Endodermal cell (in vitro differentiated cells): ENCODE data around the gene NUDCD3. TPM values are rescaled to one million over a fixed set of nuclear protein-coding genes. Genes with fewer than 3 reads are reported as not detected.

Experiments
- DNase-seq: peaks from one replicate; pipeline ENCODE4 v3.0.0-alpha.2; 2017
- H3K27ac ChIP-seq: 2 replicates; pipeline ENCODE4 v1.5.1; 2013; ENCODE audit warnings: mild to moderate bottlenecking, low read depth, low read length, moderate library complexity
- H3K27me3 ChIP-seq: 2 replicates; pipeline ENCODE4 v1.6.1; 2013; ENCODE audit warnings: mild to moderate bottlenecking, low read length, moderate library complexity; ENCODE audit not compliant: insufficient read depth, control insufficient read depth, poor library complexity, severe bottlenecking
- H3K36me3 ChIP-seq: 2 replicates; pipeline ENCODE4 v1.7.0; 2013; ENCODE audit warnings: mild to moderate bottlenecking, low read length, moderate library complexity; ENCODE audit not compliant: control insufficient read depth, insufficient read depth
- H3K4me1 ChIP-seq: one replicate; pipeline ENCODE4 v1.7.0; 2013; ENCODE audit warnings: low read length; ENCODE audit not compliant: control insufficient read depth, insufficient read depth
- H3K4me3 ChIP-seq: 2 replicates; pipeline ENCODE4 v1.5.1; 2013; ENCODE audit warnings: mild to moderate bottlenecking, low read length, moderate library complexity
- H3K9ac ChIP-seq: 2 replicates; pipeline ENCODE4 v1.6.1; 2013; ENCODE audit warnings: mild to moderate bottlenecking, low read length, moderate library complexity; ENCODE audit not compliant: poor library complexity, severe bottlenecking; ENCODE audit errors: extremely low read depth
- H3K9me3 ChIP-seq: 2 replicates; pipeline ENCODE4 v1.6.1; 2013; ENCODE audit warnings: mild to moderate bottlenecking, low read length, moderate library complexity; ENCODE audit not compliant: control insufficient read depth
- H3K27ac Mint-ChIP-seq: 2 replicates; pipeline ENCODE4 v1.8.0; 2020; ENCODE audit warnings: mixed read lengths
- H3K27me3 Mint-ChIP-seq: 2 replicates; pipeline ENCODE4 v1.8.0; 2021; ENCODE audit warnings: mild to moderate bottlenecking, mixed read lengths; ENCODE audit not compliant: insufficient read depth
- H3K36me3 Mint-ChIP-seq: 2 replicates; pipeline ENCODE4 v1.8.0; 2020; ENCODE audit warnings: low read depth, mixed read lengths
- H3K4me1 Mint-ChIP-seq: 2 replicates; pipeline ENCODE4 v1.8.0; 2020; ENCODE audit warnings: mixed read lengths
- H3K4me3 Mint-ChIP-seq: 2 replicates; pipeline ENCODE4 v1.8.0; 2020; ENCODE audit warnings: mild to moderate bottlenecking, moderate library complexity, mixed read lengths
- H3K9me3 Mint-ChIP-seq: 2 replicates; pipeline ENCODE4 v1.8.0; 2020; ENCODE audit warnings: mild to moderate bottlenecking, mixed read lengths
- CTCF ChIP-seq: fragments of 200-600 bp; sonication (generic); conservative IDR thresholded peaks from 2 replicates; pipeline ENCODE4 v1.5.0; 2021; ENCODE audit warnings: antibody characterized with exemption, mild to moderate bottlenecking
- WGBS, 2 experiments: methylation state at CpG; one replicate each; pipeline versions ENCODE4 v1.1.5 to v1.1.7; 2013; ENCODE audit warnings: missing lambda C conversion rate in 2 of 2, mixed read lengths in 1 of 2; ENCODE audit not compliant: insufficient coverage in 1 of 2, insufficient read length in 1 of 2; 5-methylcytosine and 5-hydroxymethylcytosine counted together
- total RNA-seq, 2 donors: library from RNA; stranded (reverse); fragmentation: NEBNext Ultra II Directional in 1 of 2; extraction: Animal tissue kit (Norgen Biotek cat#: 25700) in 1 of 2; gene quantifications; 2 replicates in 1 of 2; 3 replicates in 1 of 2; pipeline ENCODE4 v1.2.1, GENCODE V29; 2021

Gene NUDCD3
- total RNA-seq, 2 donors from 2014 or later, result 80.8 to 116 TPM

GRCh38 chr7:44336491-44336890 lies 154.0 kb downstream of the NUDCD3 start:
- Histone ChIP-seq H3K27me3 (peaks cover 10% of the 10 kb centered on the region), H3K27ac (no peak overlapping the region), H3K9me3 (no peaks in the 10 kb centered on the region), H3K36me3 (no peaks in the 10 kb centered on the region), H3K4me3 (no peak overlapping the region), H3K9ac (no peak overlapping the region), H3K4me1 (no peaks in the 10 kb centered on the region)
- no peaks in the 10 kb centered on the region for H3K9me3 Mint-ChIP-seq
- peaks cover 5% of the 10 kb centered on the region for H3K27me3 Mint-ChIP-seq
- no peak for TF ChIP-seq CTCF
- DNase-seq, result no peak
- H3K27ac Mint-ChIP-seq, result no peak overlapping the region
- no peaks in the 10 kb centered on the region for H3K36me3 Mint-ChIP-seq
- WGBS, 2 experiments, result 92 to 93% methylated on average over 9 to 11 of the region's 11 CpGs
- no peaks in the 10 kb centered on the region for H3K4me1 Mint-ChIP-seq
- no peak overlapping the region for H3K4me3 Mint-ChIP-seq

DNA sequence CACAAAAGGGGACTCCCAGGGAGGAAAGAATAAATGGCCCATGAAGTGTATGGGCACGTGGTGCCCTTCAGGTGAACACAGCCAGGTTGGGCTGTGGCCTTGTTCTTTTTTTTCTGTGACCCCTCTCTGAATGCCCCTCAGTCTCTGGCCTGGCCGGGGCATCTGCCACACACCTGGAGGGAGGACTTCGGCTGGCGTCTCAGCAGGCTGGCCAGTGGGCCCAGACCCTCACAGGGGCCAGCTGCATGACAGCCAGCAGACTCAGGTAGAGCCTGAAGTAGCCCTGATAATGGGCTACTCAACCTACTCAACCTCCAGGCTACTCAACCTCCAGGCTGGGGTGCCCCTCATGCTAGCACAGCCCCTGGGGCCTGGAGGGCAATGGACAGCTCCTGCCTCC lies 155.3 kb downstream of the NUDCD3 start:
- peaks cover 7% of the 10 kb centered on the region for H3K27me3 Mint-ChIP-seq

DNA sequence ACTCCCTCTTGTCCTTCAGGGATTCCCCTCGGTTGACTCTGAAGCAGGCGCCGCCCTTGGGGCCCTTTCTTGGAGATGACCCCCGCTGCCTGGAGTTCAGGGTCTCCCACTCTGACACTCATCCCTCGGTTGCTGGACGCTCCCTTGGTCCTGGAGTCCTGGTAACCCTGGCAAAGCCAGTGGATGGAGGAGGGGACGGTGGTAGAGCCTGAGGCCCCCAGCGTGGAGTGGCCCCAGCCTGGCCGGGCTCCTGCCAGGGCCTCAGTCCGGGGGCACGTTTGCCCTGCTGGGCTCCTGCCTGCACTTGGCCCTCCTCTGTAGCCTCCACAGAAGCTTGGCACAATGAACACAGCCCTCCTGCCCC lies 155.7 kb downstream of the NUDCD3 start:
- peaks cover 10% of the 10 kb centered on the region for H3K27me3 ChIP-seq
- no peaks in the 10 kb centered on the region for H3K9me3 Mint-ChIP-seq
- WGBS, 2 experiments, result 87 to 90% methylated on average over 5 to 11 of the region's 11 CpGs

More for the DNA sequence above, 155.3 kb downstream of the NUDCD3 start:
- Histone ChIP-seq H3K4me3 (no peak overlapping the region), H3K4me1 (no peaks in the 10 kb centered on the region), H3K9me3 (no peaks in the 10 kb centered on the region), H3K27me3 (peaks cover 10% of the 10 kb centered on the region), H3K27ac (no peak overlapping the region), H3K9ac (no peak overlapping the region), H3K36me3 (no peaks in the 10 kb centered on the region)
- H3K27ac Mint-ChIP-seq, result no peak overlapping the region
- WGBS, 2 experiments, result 85 to 100% methylated on average over 1 to 4 of the region's 4 CpGs
- no peak overlapping the region for H3K4me3 Mint-ChIP-seq
- no peak for TF ChIP-seq CTCF
- H3K36me3 Mint-ChIP-seq, result no peaks in the 10 kb centered on the region
- no peaks in the 10 kb centered on the region for H3K4me1 Mint-ChIP-seq
- DNase-seq, result no peak
- H3K9me3 Mint-ChIP-seq, result no peaks in the 10 kb centered on the region

More for the DNA sequence above, 155.7 kb downstream of the NUDCD3 start:
- no peak overlapping the region for H3K9ac ChIP-seq
- Mint-ChIP-seq H3K4me1 (no peaks in the 10 kb centered on the region), H3K27ac (no peak overlapping the region), H3K4me3 (no peak overlapping the region), H3K27me3 (peaks cover 8% of the 10 kb centered on the region), H3K36me3 (no peaks in the 10 kb centered on the region)
- H3K36me3 ChIP-seq, result no peaks in the 10 kb centered on the region
- no peak for TF ChIP-seq CTCF
- DNase-seq, result no peak
- H3K4me3 ChIP-seq, result no peak overlapping the region
- no peaks in the 10 kb centered on the region for H3K4me1 ChIP-seq
- no peak overlapping the region for H3K27ac ChIP-seq
- no peaks in the 10 kb centered on the region for H3K9me3 ChIP-seq
